ENCODE data around the gene LACRT. TPM values are rescaled to one million over a fixed set of nuclear protein-coding genes. Genes with fewer than 3 reads are reported as not detected.

Gene LACRT
- total and polyA plus RNA-seq, 2 donors (not counting 3 experiments of a cell fraction or from before 2014, with no cell fraction given) = not detected

GRCh38 chr12:54583726-54584125, 51.0 kb downstream of the LACRT start:
- no peak overlapping the region for H2AFZ ChIP-seq (ENCODE audit: low read depth, low read length)
- POLR2A ChIA-PET = no interaction called here

More at GRCh38 chr12:54583726-54584125, 51.0 kb downstream of the LACRT start:
- CTCF ChIA-PET = interaction anchor here (1.1 to 2.5 kb wide), 4 partner anchors 9 to 21 kb away, joined by 3 to 10 read pairs (median 4); no protein-coding TSS in a partner anchor
- H3K4me3 ChIP-seq (replicated peaks in 1 of 3; ENCODE audit: insufficient read depth in 1 of 3, low read depth in 1 of 3, low read length in 3 of 3) = no peak overlapping the region
- H3K9ac ChIP-seq (replicated peaks; ENCODE audit: extremely low read depth, insufficient read depth, low read length) = no peak overlapping the region
- no peaks in the 10 kb centered on the region for H3K36me3 ChIP-seq (ENCODE audit: control insufficient read depth in 2 of 2, extremely low read depth in 1 of 2, insufficient read depth in 2 of 2, low read length in 2 of 2)
- no peaks in the 10 kb centered on the region for H3K4me1 ChIP-seq (ENCODE audit: control insufficient read depth, extremely low read depth, insufficient read depth, low read length)
- H3K9me3 ChIP-seq (replicated peaks; ENCODE audit: control insufficient read depth, insufficient read depth, low read length) = no peaks in the 10 kb centered on the region
- no peaks in the 10 kb centered on the region for H4K20me1 ChIP-seq (replicated peaks; ENCODE audit: control insufficient read depth, extremely low read depth, insufficient read depth, low read length)
- H3K79me2 ChIP-seq (ENCODE audit: control insufficient read depth, insufficient read depth, low read length) = no peaks in the 10 kb centered on the region
- no peak for DNase-seq (ENCODE audit: low read depth, low spot score)
- BruUV-seq (replicated peaks) = no TSS peak
- H3K27me3 ChIP-seq (ENCODE audit: control insufficient read depth in 2 of 2, insufficient read depth in 2 of 2, low read length in 2 of 2) = peaks cover 22 to 28% of the 10 kb centered on the region in 2 experiments
- dilution Hi-C loops (cut with MboI; ENCODE audit: extremely low pct_ligation_motif_present, low sequenced_read_pairs) (no loop called here), intact Hi-C loops (cut with micrococcal nuclease) (no loop called here)
- H3K4me2 ChIP-seq (ENCODE audit: insufficient read depth, low read length) = no peak overlapping the region
- FAIRE-seq = no peak
- no peak for TF ChIP-seq GATA2 (IDR thresholded peaks at IDR 0.05; ENCODE audit: insufficient read depth, insufficient read length, low read depth, low read length)
- TF ChIP-seq, protein P1, sequence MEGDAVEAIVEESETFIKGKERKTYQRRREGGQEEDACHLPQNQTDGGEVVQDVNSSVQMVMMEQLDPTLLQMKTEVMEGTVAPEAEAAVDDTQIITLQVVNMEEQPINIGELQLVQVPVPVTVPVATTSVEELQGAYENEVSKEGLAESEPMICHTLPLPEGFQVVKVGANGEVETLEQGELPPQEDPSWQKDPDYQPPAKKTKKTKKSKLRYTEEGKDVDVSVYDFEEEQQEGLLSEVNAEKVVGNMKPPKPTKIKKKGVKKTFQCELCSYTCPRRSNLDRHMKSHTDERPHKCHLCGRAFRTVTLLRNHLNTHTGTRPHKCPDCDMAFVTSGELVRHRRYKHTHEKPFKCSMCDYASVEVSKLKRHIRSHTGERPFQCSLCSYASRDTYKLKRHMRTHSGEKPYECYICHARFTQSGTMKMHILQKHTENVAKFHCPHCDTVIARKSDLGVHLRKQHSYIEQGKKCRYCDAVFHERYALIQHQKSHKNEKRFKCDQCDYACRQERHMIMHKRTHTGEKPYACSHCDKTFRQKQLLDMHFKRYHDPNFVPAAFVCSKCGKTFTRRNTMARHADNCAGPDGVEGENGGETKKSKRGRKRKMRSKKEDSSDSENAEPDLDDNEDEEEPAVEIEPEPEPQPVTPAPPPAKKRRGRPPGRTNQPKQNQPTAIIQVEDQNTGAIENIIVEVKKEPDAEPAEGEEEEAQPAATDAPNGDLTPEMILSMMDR (IDR thresholded peaks at IDR 0.05; ENCODE audit: extremely low read depth in 1 of 2, insufficient read depth in 1 of 2, low read depth in 1 of 2, low read length in 2 of 2) = no peak
- TF ChIP-seq, protein P2, sequence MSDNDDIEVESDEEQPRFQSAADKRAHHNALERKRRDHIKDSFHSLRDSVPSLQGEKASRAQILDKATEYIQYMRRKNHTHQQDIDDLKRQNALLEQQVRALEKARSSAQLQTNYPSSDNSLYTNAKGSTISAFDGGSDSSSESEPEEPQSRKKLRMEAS (IDR thresholded peaks at IDR 0.05; ENCODE audit: insufficient read depth, insufficient read length) = no peak
- TF ChIP-seq MYC (IDR thresholded peaks at IDR 0.05; ENCODE audit: low read depth, low read length) = no peak
- no peak for TF ChIP-seq POLR2A (IDR thresholded peaks at IDR 0.05; ENCODE audit: low read depth, low read length)
- TF ChIP-seq POLR2AphosphoS5 (IDR thresholded peaks at IDR 0.05; ENCODE audit: insufficient read depth, low read depth, low read length) = no peak
- TF ChIP-seq FOS (IDR thresholded peaks at IDR 0.05; ENCODE audit: borderline replicate concordance, insufficient read depth, low read length) = no peak
- no peak for TF ChIP-seq JUN (IDR thresholded peaks at IDR 0.05; ENCODE audit: borderline replicate concordance, insufficient read depth, insufficient read length, low read depth)
- no peak for TF ChIP-seq EZH2 (IDR thresholded peaks at IDR 0.05; ENCODE audit: borderline replicate concordance, low read depth, low read length, severe bottlenecking)
- H3K27ac ChIP-seq (ENCODE audit: insufficient read depth, low read depth, low read length) = no peak overlapping the region
- H3K9me1 ChIP-seq (replicated peaks; ENCODE audit: control insufficient read depth, extremely low read depth, insufficient read depth, low read length) = no peaks in the 10 kb centered on the region

Data from endothelial cell of umbilical vein (primary cell).